ENCODE data around the gene CRY2.
"Not testable (repeated sequence)": the region's sequence is repeated elsewhere in the genome, so short reads cannot be mapped to it uniquely, and the experiment has no call there.

Gene CRY2

DNA sequence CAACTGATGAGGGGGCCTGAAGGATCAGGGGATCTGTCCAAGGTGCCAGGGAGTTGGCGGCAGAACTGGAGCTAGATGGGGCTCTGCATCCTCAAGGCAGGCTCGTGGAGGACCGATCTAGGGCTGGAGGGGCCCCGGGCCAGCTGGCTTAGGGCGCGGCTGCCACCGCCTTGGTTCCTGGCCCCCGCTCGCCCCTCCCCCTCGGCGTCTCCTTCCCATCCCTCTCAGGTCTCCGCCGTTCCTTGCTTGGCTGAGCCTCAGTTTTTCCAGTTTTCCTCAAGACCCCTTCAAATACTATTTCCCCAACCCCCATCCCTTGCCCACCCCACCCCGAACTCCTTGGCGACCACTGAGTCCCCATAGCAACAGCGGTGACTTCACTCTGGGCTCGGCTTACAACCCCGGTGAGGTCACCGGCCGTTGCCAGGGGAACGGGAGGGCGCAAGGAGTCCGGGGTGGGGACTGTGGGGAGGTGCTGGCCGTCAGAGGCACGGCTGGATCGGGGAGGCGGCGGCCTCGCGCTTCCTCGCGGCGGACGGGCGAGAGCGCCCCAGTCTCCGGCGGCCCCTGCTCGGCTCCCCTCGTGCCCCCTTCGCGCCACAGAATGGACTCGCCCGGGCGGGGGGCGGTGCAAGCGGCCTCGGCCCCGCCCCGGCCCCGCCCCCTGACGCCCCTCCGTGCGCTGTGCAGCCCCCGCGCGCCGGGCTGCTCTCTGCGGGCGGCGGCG lies 52.3 kb downstream of the CRY2 start:
- peak; percentile 83 to 87 for DNase-seq (ENCODE audit: low read depth in 2 of 2)
- TF ChIP-seq, protein P1, sequence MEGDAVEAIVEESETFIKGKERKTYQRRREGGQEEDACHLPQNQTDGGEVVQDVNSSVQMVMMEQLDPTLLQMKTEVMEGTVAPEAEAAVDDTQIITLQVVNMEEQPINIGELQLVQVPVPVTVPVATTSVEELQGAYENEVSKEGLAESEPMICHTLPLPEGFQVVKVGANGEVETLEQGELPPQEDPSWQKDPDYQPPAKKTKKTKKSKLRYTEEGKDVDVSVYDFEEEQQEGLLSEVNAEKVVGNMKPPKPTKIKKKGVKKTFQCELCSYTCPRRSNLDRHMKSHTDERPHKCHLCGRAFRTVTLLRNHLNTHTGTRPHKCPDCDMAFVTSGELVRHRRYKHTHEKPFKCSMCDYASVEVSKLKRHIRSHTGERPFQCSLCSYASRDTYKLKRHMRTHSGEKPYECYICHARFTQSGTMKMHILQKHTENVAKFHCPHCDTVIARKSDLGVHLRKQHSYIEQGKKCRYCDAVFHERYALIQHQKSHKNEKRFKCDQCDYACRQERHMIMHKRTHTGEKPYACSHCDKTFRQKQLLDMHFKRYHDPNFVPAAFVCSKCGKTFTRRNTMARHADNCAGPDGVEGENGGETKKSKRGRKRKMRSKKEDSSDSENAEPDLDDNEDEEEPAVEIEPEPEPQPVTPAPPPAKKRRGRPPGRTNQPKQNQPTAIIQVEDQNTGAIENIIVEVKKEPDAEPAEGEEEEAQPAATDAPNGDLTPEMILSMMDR (IDR thresholded peaks at IDR 0.05; ENCODE audit: low read depth, low read length): no peak
- H3K4me3 ChIP-seq (replicated peaks in 1 of 2; ENCODE audit: low read depth in 2 of 2, low read length in 2 of 2): peak overlapping the region; percentile 34 to 59

DNA sequence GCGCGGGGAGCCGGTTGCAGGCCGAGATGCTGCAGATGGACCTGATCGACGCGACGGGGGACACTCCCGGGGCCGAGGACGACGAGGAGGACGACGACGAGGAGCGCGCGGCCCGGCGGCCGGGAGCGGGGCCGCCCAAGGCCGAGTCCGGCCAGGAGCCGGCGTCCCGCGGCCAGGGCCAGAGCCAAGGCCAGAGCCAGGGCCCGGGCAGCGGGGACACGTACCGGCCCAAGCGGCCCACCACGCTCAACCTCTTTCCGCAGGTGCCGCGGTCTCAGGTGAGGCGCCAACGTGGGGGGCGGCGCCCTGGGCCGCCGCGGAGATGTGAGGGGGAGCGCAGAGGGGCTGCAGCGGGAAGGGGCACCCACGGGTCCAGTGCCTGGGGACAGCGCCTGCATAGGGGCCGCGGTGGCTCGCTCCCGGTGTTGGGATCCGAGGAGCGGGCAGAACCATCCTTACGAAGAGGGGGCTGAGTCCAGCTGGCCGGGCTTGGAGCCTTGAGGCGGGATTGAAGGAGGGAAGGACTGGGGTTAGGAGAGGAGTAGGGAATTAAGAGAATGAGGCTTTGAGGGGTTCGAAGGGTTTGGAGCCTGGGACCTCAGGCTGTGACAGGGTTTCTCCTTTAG lies 53.0 kb downstream of the CRY2 start:
- peak overlapping the region; percentile 51 to 59 for H3K4me3 ChIP-seq (replicated peaks in 1 of 2; ENCODE audit: low read depth in 2 of 2, low read length in 2 of 2)
- DNase-seq (ENCODE audit: low read depth in 2 of 2): not testable (repeated sequence)

DNA sequence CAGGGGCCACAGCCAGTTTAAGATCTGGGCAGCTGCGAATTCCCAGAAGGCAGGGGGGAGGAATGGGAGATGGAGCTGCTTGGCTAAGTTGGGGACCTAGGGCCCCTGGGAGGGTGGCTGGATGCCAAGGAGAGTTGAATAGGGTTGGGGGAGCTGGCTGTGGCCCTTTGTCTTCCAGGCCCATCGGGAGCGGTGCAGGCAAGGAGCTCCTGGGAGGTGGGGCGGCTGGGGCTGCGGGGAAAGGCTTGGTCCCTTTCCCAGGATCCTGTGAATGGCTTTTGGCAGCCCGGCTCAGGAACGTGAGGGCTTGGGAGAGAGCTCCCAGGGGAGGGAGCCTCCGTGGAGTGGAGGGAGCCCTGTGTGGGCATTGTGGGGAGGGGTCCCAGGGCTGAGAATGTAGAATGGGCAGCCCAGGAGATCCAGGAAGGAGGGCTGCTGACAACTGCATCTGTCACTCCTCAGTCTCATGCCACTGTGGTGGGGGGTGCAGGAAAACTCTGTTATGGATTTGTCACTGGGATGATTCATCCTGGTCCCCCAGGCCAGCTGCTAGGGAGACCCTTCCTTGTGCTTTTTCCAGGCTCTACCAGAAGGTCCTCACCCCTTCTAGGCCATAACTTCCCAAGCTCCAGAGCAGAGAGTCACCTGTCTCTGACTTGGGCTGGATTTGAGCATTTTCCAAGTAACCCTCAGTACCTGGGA lies 53.8 kb downstream of the CRY2 start:
- H3K4me3 ChIP-seq (replicated peaks in 1 of 2; ENCODE audit: low read depth in 2 of 2, low read length in 2 of 2): peak overlapping the region in 1 of 2 donors; percentile 51
- no peak for DNase-seq (ENCODE audit: low read depth in 2 of 2)
- TF ChIP-seq, protein P1 (IDR thresholded peaks at IDR 0.05; ENCODE audit: low read depth, low read length): no peak

DNA sequence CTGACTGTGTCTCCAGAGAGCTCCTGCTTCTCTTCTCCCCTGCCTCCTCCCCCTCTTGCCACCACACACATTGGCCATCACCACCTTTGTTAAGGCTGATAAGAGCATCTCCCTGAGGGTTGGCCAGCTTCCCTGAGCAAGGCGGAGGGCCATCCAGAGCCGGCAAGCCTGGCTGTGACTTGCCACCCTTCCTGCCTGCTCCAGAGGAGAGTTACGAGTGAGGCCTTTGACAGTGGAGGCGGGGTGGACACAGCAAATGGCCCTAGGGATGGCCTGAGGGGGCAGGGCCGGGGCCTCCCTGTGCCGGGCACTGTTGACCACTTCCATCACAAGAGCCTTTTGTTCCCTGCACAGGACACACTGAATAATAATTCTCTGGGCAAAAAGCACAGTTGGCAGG lies 54.4 kb downstream of the CRY2 start:
- H3K4me3 ChIP-seq (replicated peaks in 1 of 2; ENCODE audit: low read depth in 2 of 2, low read length in 2 of 2): no peak overlapping the region
- DNase-seq (ENCODE audit: low read depth in 2 of 2): no peak
- TF ChIP-seq, protein P1 (IDR thresholded peaks at IDR 0.05; ENCODE audit: low read depth, low read length): no peak

DNA sequence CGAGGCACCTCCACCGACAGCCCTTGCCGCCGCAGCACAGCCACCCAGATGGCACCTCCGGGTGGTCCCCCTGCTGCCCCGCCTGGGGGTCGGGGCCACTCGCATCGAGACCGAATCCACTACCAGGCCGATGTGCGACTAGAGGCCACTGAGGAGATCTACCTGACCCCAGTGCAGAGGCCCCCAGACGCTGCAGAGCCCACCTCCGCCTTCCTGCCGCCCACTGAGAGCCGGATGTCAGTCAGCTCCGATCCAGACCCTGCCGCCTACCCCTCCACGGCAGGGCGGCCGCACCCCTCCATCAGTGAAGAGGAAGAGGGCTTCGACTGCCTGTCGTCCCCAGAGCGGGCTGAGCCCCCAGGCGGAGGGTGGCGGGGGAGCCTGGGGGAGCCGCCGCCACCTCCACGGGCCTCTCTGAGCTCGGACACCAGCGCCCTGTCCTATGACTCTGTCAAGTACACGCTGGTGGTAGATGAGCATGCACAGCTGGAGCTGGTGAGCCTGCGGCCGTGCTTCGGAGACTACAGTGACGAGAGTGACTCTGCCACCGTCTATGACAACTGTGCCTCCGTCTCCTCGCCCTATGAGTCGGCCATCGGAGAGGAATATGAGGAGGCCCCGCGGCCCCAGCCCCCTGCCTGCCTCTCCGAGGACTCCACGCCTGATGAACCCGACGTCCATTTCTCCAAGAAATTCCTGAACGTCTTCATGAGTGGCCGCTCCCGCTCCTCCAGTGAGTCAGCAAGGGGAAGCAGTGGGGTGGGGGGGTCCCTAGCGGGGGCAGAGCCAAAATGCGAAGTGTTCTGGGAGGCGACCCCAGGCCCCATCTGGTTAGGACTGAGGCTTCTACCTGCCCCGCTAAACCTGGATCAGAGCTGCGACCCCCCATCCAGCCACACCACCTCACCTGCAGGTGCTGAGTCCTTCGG lies 55.4 kb downstream of the CRY2 start:
- no peak overlapping the region for H3K4me3 ChIP-seq (replicated peaks in 1 of 2; ENCODE audit: low read depth in 2 of 2, low read length in 2 of 2)
- DNase-seq (ENCODE audit: low read depth in 2 of 2): no peak
- TF ChIP-seq, protein P1 (IDR thresholded peaks at IDR 0.05; ENCODE audit: low read depth, low read length): no peak

DNA sequence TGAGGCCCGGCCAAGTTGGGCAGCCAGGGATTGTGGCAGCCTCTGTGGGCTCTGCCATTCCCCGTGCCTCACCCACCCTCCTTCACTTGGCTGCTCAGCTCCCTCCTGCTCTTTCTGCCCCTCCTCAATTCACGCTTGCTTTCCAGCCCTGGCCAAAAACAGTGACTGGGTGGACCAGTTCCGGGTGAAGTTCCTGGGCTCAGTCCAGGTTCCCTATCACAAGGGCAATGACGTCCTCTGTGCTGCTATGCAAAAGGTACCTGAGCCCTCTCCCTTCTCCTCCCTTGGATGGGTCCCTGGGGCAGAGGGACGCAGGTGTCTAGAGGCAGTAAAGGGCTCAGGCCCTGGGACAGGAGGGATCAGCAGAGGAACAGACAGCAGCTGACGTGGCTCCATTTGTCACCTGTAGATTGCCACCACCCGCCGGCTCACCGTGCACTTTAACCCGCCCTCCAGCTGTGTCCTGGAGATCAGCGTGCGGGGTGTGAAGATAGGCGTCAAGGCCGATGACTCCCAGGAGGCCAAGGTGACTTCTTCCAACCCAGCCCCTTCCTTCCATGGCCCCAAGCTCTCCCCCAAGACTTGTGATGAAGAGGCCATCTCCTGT lies 57.1 kb downstream of the CRY2 start:
- DNase-seq (ENCODE audit: low read depth in 2 of 2): no peak
- TF ChIP-seq, protein P1 (IDR thresholded peaks at IDR 0.05; ENCODE audit: low read depth, low read length): no peak

More for the DNA sequence above, 57.1 kb downstream of the CRY2 start:
- H3K4me3 ChIP-seq (replicated peaks in 1 of 2; ENCODE audit: low read depth in 2 of 2, low read length in 2 of 2): no peak overlapping the region

All from cardiac fibroblast (primary cell).